ENCODE data around the gene DNAH8. TPM values are rescaled to one million over a fixed set of nuclear protein-coding genes. Genes with fewer than 3 reads are reported as not detected.

DNAH8 gene
- total RNA-seq, 1 experiment from 2014 or later, result 0.05 TPM

- no peak for TF ChIP-seq CTCF (IDR thresholded peaks at IDR 0.05; ENCODE audit: unreplicated experiment)
- no peaks in the 10 kb centered on the region for H3K4me1 Mint-ChIP-seq (ENCODE audit: low read depth, unreplicated experiment)
- peaks cover 29% of the 10 kb centered on the region for H3K27me3 Mint-ChIP-seq (ENCODE audit: unreplicated experiment)
- intact Hi-C loops (cut with micrococcal nuclease; ENCODE audit: unreplicated experiment), result no loop called here
- no TSS peak for BruUV-seq (replicated peaks)
- CTCF ChIA-PET, result no interaction called here
- no peaks in the 10 kb centered on the region for H3K36me3 Mint-ChIP-seq (ENCODE audit: insufficient read depth, unreplicated experiment)
- DNase-seq, result no peak
- no peak overlapping the region for H3K4me3 Mint-ChIP-seq (ENCODE audit: low read depth, unreplicated experiment)
- H3K9me3 Mint-ChIP-seq (ENCODE audit: low read depth, unreplicated experiment), result no peaks in the 10 kb centered on the region
- no peak overlapping the region for H3K27ac Mint-ChIP-seq (ENCODE audit: unreplicated experiment)
Observed at GRCh38 chr6:38713812-38714211, 1.3 kb upstream of the DNAH8 start.

- Mint-ChIP-seq H3K36me3 (ENCODE audit: insufficient read depth, unreplicated experiment) (no peaks in the 10 kb centered on the region), H3K27ac (ENCODE audit: unreplicated experiment) (no peak overlapping the region), H3K27me3 (ENCODE audit: unreplicated experiment) (peaks cover 29% of the 10 kb centered on the region), H3K9me3 (ENCODE audit: low read depth, unreplicated experiment) (no peaks in the 10 kb centered on the region), H3K4me1 (ENCODE audit: low read depth, unreplicated experiment) (no peaks in the 10 kb centered on the region), H3K4me3 (ENCODE audit: low read depth, unreplicated experiment) (no peak overlapping the region)
- no peak for TF ChIP-seq CTCF (IDR thresholded peaks at IDR 0.05; ENCODE audit: unreplicated experiment)
- no TSS peak for BruUV-seq (replicated peaks)
- intact Hi-C loops (cut with micrococcal nuclease; ENCODE audit: unreplicated experiment), result no loop called here
- DNase-seq, result no peak
- CTCF ChIA-PET, result no interaction called here
Observed at GRCh38 chr6:38714239-38715015, 684 bp upstream of the DNAH8 start.

GRCh38 chr6:38716825-38717224, 1.7 kb downstream of the DNAH8 start:
- H3K27me3 Mint-ChIP-seq (ENCODE audit: unreplicated experiment), result peaks cover 29% of the 10 kb centered on the region
- no peaks in the 10 kb centered on the region for H3K9me3 Mint-ChIP-seq (ENCODE audit: low read depth, unreplicated experiment)
- no peak overlapping the region for H3K4me3 Mint-ChIP-seq (ENCODE audit: low read depth, unreplicated experiment)
- CTCF ChIA-PET, result no interaction called here
- peaks cover 12% of the 10 kb centered on the region for H3K4me1 Mint-ChIP-seq (ENCODE audit: low read depth, unreplicated experiment)
- DNase-seq, result no peak
- TF ChIP-seq CTCF (IDR thresholded peaks at IDR 0.05; ENCODE audit: unreplicated experiment), result no peak
- intact Hi-C loops (cut with micrococcal nuclease; ENCODE audit: unreplicated experiment), result no loop called here
- H3K36me3 Mint-ChIP-seq (ENCODE audit: insufficient read depth, unreplicated experiment), result no peaks in the 10 kb centered on the region
- no peak overlapping the region for H3K27ac Mint-ChIP-seq (ENCODE audit: unreplicated experiment)
- BruUV-seq (replicated peaks), result no TSS peak

GRCh38 chr6:38719358-38719757, 4.2 kb downstream of the DNAH8 start:
- DNase-seq, result no peak
- intact Hi-C loops (cut with micrococcal nuclease; ENCODE audit: unreplicated experiment), result no loop called here
- Mint-ChIP-seq H3K9me3 (ENCODE audit: low read depth, unreplicated experiment) (no peaks in the 10 kb centered on the region), H3K4me1 (ENCODE audit: low read depth, unreplicated experiment) (peaks cover 12% of the 10 kb centered on the region), H3K27me3 (ENCODE audit: unreplicated experiment) (peaks cover 19% of the 10 kb centered on the region), H3K36me3 (ENCODE audit: insufficient read depth, unreplicated experiment) (no peaks in the 10 kb centered on the region), H3K27ac (ENCODE audit: unreplicated experiment) (no peak overlapping the region), H3K4me3 (ENCODE audit: low read depth, unreplicated experiment) (no peak overlapping the region)
- BruUV-seq (replicated peaks), result no TSS peak
- CTCF ChIA-PET, result no interaction called here
- no peak for TF ChIP-seq CTCF (IDR thresholded peaks at IDR 0.05; ENCODE audit: unreplicated experiment)
